Renal cortex interstitium (tissue), 11 donors: ENCODE data around the gene OPN5. TPM values are rescaled to one million over a fixed set of nuclear protein-coding genes. Genes with fewer than 3 reads are reported as not detected.

Experiments
- DNase-seq, 11 donors: peaks; one replicate each; pipeline ENCODE4 v3.0.0-alpha.2; 2013; ENCODE audit warnings: low read depth in 9 of 11, low spot score in 4 of 11; ENCODE audit errors: extremely low read depth in 1 of 11
- polyA plus RNA-seq, 3 donors: library from polyadenylated mRNA; unstranded; fragments of 120-200 nt; gene quantifications; one replicate each; pipeline ENCODE4 v1.2.1, GENCODE V29; 2013; ENCODE audit not compliant: insufficient read length in 3 of 3

The OPN5 gene
- polyA plus RNA-seq, 3 donors, result 0.56 to 1.1 (median 0.72) TPM

DNA sequence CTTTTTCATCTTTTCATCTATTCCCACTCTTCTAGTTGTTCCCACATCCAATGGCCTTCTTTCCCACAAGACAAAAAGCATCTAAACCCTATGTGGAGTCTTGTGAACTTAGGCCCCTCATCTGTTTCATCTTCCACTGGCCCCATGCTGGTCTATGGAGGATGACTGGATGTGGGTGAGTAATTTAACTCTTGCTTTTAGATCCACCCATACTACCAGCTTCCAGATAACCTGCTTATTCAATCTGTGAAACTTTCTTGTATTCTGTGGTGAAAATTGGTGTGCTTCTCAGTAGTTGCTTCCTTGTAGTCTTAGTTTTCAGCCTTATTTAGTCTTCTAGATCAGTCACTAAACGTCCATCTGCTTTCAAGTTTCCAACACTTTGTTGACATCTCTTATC is 64.9 kb downstream of the OPN5 start:
- DNase-seq, result no peak

DNA sequence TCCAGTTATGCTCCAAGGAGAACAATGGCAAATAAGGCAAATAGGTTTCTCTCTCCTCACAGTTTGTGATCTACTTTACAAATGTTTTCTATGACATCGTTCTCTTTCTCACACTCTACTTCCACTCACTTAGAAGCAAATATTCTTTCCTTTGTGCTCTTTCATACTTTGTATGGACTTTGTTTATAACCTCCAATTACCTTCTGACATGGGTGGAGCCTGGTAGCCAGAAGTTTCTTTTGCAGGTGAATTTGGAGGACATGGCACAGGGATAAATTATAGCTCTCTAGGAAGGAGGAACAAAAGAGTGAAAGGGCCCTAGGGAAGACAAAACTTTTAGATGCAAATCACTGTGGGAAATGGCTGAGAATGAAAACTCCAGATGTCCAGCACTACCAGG is 69.3 kb downstream of the OPN5 start:
- DNase-seq, result no peak

DNA sequence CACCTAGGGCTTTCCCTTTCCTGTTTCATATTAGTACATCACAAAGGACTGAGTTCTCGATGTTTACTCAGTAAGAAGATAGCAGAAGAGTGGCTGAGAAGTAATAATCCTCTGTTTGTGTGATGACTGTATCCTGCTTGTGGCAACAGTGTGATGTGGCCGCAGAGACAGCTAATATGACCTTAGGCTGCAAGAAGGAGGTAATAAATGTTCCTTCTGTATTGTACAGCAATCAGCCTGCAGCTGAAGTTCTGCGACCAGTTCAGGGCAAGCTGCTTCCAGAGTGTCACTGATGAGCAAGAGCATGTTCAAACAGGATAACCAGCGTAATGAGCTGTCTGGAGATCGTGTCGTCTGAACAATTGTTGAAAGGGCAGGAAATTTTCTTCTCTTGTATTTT is 70.9 kb downstream of the OPN5 start:
- no peak for DNase-seq

DNA sequence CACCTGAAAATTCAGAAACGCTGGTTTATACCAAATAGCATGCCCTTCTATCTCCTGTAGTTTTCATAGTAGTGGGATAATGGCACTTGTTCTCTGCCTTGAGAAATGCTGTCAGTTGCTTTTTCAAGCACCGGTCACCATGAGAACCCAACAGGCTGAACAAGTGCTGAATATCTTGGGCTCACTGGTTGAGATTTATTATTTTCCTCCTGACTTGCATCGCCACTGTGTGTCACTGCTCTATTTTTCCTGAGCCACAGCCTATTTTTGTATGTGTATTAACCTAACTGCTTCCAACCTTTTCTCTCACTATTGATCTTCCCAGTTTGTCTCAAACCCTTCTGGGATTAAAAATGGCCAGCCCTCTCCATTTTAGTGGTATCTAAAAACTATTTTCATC is 71.9 kb downstream of the OPN5 start:
- DNase-seq, result no peak

DNA sequence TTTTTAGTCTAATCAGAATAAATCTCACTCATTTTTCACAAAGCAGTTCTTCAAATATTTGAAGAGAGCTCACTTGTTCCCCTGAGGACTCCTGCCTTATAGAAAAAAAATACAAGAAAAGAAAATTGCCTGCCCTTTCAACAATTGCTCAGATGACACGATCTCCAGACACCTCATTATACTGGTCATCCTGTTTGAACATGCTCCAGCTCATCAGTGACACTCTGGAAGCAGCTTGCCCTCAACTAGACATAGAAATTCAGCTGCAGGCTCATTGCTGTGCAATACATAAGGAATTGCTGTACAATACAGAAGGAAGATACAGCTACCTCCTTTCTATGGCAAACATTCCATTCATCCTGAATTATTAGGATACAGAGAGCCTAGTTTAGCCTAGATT is 73.1 kb downstream of the OPN5 start:
- DNase-seq, result no peak

DNA sequence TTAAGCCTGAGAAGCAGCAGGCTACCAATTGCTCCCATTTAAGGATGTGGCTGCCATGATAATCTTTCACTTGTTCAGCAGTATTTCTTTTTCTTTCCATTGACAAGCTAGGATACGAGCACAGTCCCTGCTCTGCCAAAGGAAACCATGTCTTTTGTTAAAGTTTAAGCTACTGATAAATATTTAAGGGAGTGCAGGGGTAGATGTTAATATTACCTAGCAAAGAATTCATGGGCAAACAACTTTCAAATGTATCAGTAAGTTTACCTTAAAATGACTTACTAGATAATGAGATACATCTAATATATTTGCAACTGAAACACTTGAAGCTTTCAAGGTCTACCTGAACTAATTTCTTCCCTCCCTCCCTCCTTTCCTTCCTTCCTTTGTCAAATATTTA is 77.3 kb downstream of the OPN5 start:
- DNase-seq, result peak in 2 of 11 donors; percentile 14 to 18

DNA sequence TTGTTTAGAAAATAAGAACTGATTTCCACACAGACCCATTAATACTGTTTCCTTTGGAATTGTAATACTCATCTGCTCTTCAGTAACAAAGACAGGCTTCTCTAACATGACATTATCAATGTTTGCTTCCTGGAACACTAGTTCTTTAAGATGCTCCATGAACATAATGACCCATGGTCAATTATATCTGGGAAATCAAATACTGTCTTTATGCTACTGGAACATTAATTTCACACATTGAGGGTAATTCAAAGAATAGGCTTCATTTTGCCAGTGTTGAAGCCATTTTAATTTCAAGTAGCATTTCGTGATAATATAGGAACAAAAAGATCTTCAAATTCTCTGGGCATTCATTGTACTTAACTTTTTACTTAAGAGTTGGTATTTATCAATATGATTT is 80.9 kb downstream of the OPN5 start:
- DNase-seq, result no peak

DNA sequence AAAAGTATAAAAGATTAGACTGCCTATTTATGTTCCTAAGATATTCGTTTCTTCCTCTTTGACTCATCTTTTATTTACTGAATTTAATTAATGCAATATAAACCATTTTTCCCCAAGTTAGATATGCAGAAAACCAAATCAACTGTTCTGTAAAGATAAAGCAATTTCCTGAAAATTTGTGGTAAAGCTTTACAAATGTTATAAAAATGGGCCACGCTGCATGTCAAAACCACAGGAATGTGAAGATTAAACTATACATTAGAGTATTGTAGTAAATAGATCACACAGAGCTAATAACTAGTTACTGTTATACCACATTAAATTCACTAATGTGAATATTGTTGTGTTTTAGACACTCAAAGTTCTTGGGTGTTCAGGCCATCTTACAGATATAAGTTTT is 83.4 kb downstream of the OPN5 start:
- DNase-seq, result no peak

DNA sequence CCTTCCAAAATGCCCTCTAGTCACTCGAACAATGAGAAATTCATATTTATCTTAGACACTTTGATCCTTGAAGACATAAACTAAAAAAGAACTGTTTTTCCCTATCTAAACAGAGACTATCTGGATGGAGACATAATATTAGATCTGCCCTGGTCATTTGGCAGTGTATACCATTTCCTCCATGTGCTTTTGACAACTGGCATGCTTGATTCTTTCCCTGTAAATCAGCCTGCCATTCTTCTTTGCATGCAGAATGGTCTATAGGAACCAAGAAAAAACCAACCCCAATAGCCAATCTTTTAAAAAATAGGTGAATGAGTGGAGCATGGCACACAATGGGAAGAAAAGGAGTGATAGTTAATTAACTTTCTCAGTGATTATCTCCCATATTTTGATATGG is 93.8 kb downstream of the OPN5 start:
- DNase-seq, result no peak

Other genes starting within 250 kb of the OPN5 start
- gene ADGRF4, start 83.5 kb upstream of the OPN5 start, polyA plus RNA-seq, result under 1 TPM; 0.14 to 0.42 (median 0.26) TPM